Right lobe of liver (tissue), 6 donors: ENCODE data around the gene HOXD11. TPM values are rescaled to one million over a fixed set of nuclear protein-coding genes. Genes with fewer than 3 reads are reported as not detected.
A peak's percentile ranks its signal among the peaks of the same experiment; 100 is the strongest.

Source experiments
- ATAC-seq, 4 donors: fragments of 200-7000 bp; cut with Tn5 transposase; one replicate each; pipeline ENCODE4 v1.9.1; 2020; ENCODE audit warnings: mild to moderate bottlenecking in 4 of 4, moderate library complexity in 4 of 4
- DNase-seq, 3 donors: peaks; one replicate each; pipeline ENCODE4 v3.0.0-alpha.2; 2020
- H3K27ac ChIP-seq, 3 donors: fragments of 200-600 bp; one replicate each; pipeline ENCODE4 v1.8.0; 2022
- H3K27me3 ChIP-seq, 2 donors: fragments of 200-600 bp; one replicate each; pipeline ENCODE4 v1.8.0; 2022
- H3K36me3 ChIP-seq, 4 donors: fragments of 200-600 bp; sonication (generic) in 1 of 4; one replicate each; pipeline versions ENCODE4 v1.5.1 to v1.8.0; 2017 to 2022; ENCODE audit warnings: control low read depth in 1 of 4
- H3K4me1 ChIP-seq, 4 donors: fragments of 200-600 bp; sonication (generic) in 1 of 4; one replicate each; pipeline versions ENCODE4 v1.5.1 to v1.8.0; 2017 to 2022; ENCODE audit warnings: control low read depth in 1 of 4
- H3K4me3 ChIP-seq, 3 donors: fragments of 200-600 bp; one replicate each; pipeline ENCODE4 v1.8.0; 2022
- H3K9me3 ChIP-seq, 4 donors: fragments of 200-600 bp; sonication (generic) in 1 of 4; one replicate each; pipeline versions ENCODE4 v1.5.1 to v1.8.0; 2017 to 2022; ENCODE audit warnings: control low read depth in 1 of 4
- POLR2A ChIP-seq: fragments of 450-650 bp; IDR thresholded peaks from one replicate; pipeline ENCODE4 v1.6.1; 2017; ENCODE audit warnings: antibody characterized with exemption, mild to moderate bottlenecking
- WGBS: methylation state at CpG from one replicate; pipeline ENCODE4 v1.1.6; 2018; ENCODE audit warnings: low coverage, low lambda C conversion rate; ENCODE audit not compliant: insufficient coverage; ENCODE audit errors: missing lambda C conversion rate; 5-methylcytosine and 5-hydroxymethylcytosine counted together
- intact Hi-C, 2 donors: fragments of 100-400 bp; cut with DNase I; formaldehyde crosslinking; loops; one replicate each; pipeline versions ENCODE4 v1.11.2 to v1.14.1; 2022
- total RNA-seq, 6 experiments: library from RNA; depleted of rRNA in 2 of 6; stranded (reverse); fragments of >200 nt in 2 of 6; fragmentation: NEBNext Ultra II Directional in 3 of 6; extraction: Animal tissue kit (Norgen Biotek cat#: 25700) in 3 of 6; gene quantifications; one replicate each; pipeline versions ENCODE4 v1.1.0 to v1.2.4, GENCODE V29; 2016 to 2023
- TF ChIP-seq, protein P1 (sequence below), 4 donors: fragments of 200-600 bp in 3 of 4; fragments of 450-650 bp in 1 of 4; IDR thresholded peaks; one replicate each; pipeline versions ENCODE4 v1.5.1 to v1.8.0; 2016 to 2022; ENCODE audit warnings: antibody characterized with exemption in 4 of 4, mild to moderate bottlenecking in 2 of 4
- donor health status: DM: no; HTN: yes; CAD: no.
- donor health status: DM: no; HTN: no; CAD: no.
- donor health status: DM: no; HTN: no; CAD: no.
- donor health status: DM: no; HTN: yes; CAD: no.
- donor health status: DM: no; HTN: yes; CAD: no.

The HOXD11 gene
- total RNA-seq, 6 experiments from 2014 or later: not detected

DNA sequence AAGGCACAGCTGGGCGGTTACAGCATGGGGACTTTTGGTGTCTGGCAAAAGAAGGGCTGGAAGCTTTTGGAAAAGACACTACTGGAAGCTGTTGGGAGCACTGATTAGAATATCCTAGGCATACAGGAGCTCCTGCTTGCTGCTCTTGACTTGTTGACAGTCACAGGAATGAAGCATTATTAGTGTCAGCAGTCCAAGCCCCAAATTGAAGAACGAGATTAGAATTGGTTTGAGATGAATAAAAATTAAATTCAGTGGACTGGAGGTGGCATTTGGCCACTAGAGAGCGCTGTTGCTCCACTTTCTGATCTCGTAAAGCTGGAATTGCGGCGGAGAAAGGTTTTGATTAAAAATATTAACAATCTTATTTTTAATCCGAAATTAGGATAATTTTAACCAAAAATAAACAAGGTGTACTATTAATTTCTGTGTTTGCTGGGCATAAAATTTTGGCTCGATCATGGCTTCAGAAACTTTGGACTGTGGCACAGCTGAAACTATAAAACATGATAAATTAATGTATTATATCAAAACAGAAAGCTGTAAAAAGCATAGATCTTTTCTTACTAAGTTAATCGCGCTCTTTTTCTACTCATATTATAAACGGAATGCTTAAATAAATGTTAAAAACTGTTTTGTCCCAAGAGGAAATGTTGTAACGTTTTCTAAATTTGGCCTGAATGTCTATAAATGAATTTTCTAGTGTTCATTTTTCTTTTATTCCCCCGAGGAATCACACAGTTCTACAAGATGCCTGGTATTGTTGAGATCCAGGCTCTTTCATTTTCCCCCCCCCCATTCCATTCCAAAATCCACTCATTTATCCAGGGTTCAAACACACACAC lies 20.1 kb downstream of the HOXD11 start:
- Histone ChIP-seq H3K27me3 (peaks cover 21 to 74% of the 10 kb centered on the region in 2 donors), H3K9me3 (no peaks in the 10 kb centered on the region), H3K27ac (no peak overlapping the region), H3K4me3 (no peak overlapping the region), H3K36me3 (no peaks in the 10 kb centered on the region), H3K4me1 (peaks cover 0 to 15% (median 0%) of the 10 kb centered on the region in 4 donors)
- DNase-seq (peak in 2 of 3 donors; percentile 51 to 68), ATAC-seq (peak; percentile 43 to 67 (median 64))
- intact Hi-C loops: loop anchor here (10.0 kb wide), 2 partner anchors 688 to 708 kb away; no protein-coding TSS in a partner anchor
- TF ChIP-seq POLR2A: no peak
- TF ChIP-seq, protein P1, sequence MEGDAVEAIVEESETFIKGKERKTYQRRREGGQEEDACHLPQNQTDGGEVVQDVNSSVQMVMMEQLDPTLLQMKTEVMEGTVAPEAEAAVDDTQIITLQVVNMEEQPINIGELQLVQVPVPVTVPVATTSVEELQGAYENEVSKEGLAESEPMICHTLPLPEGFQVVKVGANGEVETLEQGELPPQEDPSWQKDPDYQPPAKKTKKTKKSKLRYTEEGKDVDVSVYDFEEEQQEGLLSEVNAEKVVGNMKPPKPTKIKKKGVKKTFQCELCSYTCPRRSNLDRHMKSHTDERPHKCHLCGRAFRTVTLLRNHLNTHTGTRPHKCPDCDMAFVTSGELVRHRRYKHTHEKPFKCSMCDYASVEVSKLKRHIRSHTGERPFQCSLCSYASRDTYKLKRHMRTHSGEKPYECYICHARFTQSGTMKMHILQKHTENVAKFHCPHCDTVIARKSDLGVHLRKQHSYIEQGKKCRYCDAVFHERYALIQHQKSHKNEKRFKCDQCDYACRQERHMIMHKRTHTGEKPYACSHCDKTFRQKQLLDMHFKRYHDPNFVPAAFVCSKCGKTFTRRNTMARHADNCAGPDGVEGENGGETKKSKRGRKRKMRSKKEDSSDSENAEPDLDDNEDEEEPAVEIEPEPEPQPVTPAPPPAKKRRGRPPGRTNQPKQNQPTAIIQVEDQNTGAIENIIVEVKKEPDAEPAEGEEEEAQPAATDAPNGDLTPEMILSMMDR (IDR thresholded peaks at IDR 0.05): peak; percentile 83 to 93 (median 89)
- 1% methylated on average over 13 of the region's 13 CpGs for WGBS

GRCh38 chr2:176127774-176128072 lies 20.6 kb downstream of the HOXD11 start:
- Histone ChIP-seq H3K27me3 (peaks cover 20 to 74% of the 10 kb centered on the region in 2 donors), H3K9me3 (no peaks in the 10 kb centered on the region), H3K36me3 (no peaks in the 10 kb centered on the region), H3K4me3 (no peak overlapping the region), H3K4me1 (peaks cover 0 to 14% (median 0%) of the 10 kb centered on the region in 4 donors), H3K27ac (no peak overlapping the region)
- intact Hi-C loops: loop anchor here (10.0 kb wide), 2 partner anchors 687 to 707 kb away; no protein-coding TSS in a partner anchor
- TF ChIP-seq, protein P1 (IDR thresholded peaks at IDR 0.05): no peak
- no peak for TF ChIP-seq POLR2A
- DNase-seq (no peak), ATAC-seq (no peak)
- 19% methylated on average over 4 of the region's 4 CpGs for WGBS

DNA sequence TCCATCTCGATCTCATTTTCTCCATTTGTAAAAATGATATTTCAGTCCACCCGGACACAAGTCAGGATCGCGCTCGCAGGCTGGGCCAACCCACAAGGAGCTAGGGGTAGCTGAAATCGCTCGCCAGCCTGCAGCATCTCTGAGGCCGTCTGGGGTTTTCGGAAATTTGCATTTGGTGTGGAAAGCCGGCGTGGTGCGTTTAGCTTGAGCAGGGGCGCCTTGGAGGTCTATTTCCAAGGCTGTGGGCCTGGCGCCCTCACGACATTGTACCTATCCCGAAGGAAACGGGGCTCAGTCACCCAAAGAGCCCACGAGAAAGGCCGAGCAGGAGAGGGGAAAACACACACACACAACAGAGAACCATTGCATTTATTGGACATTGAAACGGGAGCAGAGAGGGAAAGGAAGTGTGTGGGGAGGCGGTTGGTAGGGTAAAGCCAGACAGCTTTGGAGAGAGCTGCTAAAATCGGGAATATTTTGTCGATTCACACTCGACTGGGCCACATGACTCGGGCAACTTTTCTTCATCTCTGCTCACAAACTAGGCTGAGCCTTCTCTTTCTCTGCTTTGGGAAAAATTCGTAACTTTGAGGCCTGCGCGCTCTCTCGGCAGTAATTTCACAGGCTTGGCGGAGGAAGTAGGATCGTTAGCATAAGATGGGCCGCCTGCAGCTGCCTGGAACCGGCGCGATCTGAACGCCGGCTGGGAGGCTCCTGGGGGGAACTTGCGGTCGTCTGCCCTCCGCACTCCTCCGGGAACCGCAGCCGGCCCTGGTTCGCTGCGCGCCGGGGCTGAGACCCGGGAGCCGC lies 21.3 kb downstream of the HOXD11 start:
- Histone ChIP-seq H3K27ac (no peak overlapping the region), H3K36me3 (no peaks in the 10 kb centered on the region), H3K4me3 (no peak overlapping the region), H3K9me3 (no peaks in the 10 kb centered on the region), H3K4me1 (peaks cover 0 to 12% (median 0%) of the 10 kb centered on the region in 4 donors), H3K27me3 (peaks cover 22 to 74% of the 10 kb centered on the region in 2 donors)
- TF ChIP-seq, protein P1 (IDR thresholded peaks at IDR 0.05): no peak
- TF ChIP-seq POLR2A: no peak
- 8% methylated on average over 33 of the region's 49 CpGs for WGBS
- ATAC-seq (no peak), DNase-seq (no peak)
- intact Hi-C loops: loop anchor here (10.0 kb wide), 2 partner anchors 686 to 706 kb away; no protein-coding TSS in a partner anchor

GRCh38 chr2:176128982-176129796 lies 22.1 kb downstream of the HOXD11 start, which contains the start of gene HOXD8:
Gene HOXD8 (plus strand): TSS chr2:176129705. CDS start chr2:176130367, 662 bp downstream.
- ATAC-seq (peak in 1 of 4 donors; percentile 13), DNase-seq (no peak)
- H3K4me3 ChIP-seq: no peak within 1 kb of the TSS
- no peak within 1 kb of the TSS for H3K27ac ChIP-seq
- WGBS: 7% methylated on average over 27 of the region's 64 CpGs
- H3K27me3 ChIP-seq: peaks cover 23 to 78% of the 10 kb centered on the region in 2 donors
- no peaks in the 10 kb centered on the region for H3K9me3 ChIP-seq
- intact Hi-C loops: loop anchor here (10.0 kb wide), 2 partner anchors 686 to 706 kb away; no protein-coding TSS in a partner anchor
- no peaks in the 10 kb centered on the region for H3K36me3 ChIP-seq
- TF ChIP-seq POLR2A: no peak
- TF ChIP-seq, protein P1 (IDR thresholded peaks at IDR 0.05): no peak
- peaks cover 0 to 12% (median 0%) of the 10 kb centered on the region in 4 donors for H3K4me1 ChIP-seq
